AG09309 (cell line): ENCODE results near the gene NUMBL.

Experiments used
- DNase-seq: peaks from one replicate; pipeline ENCODE4 v3.0.0-alpha.2; 2010; ENCODE audit warnings: low read depth
- H3K4me3 ChIP-seq: 2 replicates; pipeline ENCODE4 v1.5.1; 2011; ENCODE audit warnings: mild to moderate bottlenecking, low read depth, low read length, moderate library complexity; ENCODE audit not compliant: control insufficient read depth
- TF ChIP-seq, protein P1 (sequence below): IDR thresholded peaks from 2 replicates; pipeline ENCODE4 v1.5.1; 2011; ENCODE audit warnings: mild to moderate bottlenecking, low read depth, low read length, inconsistent platforms; ENCODE audit not compliant: insufficient read depth, control insufficient read depth; ENCODE audit errors: missing control alignments

Gene NUMBL

DNA sequence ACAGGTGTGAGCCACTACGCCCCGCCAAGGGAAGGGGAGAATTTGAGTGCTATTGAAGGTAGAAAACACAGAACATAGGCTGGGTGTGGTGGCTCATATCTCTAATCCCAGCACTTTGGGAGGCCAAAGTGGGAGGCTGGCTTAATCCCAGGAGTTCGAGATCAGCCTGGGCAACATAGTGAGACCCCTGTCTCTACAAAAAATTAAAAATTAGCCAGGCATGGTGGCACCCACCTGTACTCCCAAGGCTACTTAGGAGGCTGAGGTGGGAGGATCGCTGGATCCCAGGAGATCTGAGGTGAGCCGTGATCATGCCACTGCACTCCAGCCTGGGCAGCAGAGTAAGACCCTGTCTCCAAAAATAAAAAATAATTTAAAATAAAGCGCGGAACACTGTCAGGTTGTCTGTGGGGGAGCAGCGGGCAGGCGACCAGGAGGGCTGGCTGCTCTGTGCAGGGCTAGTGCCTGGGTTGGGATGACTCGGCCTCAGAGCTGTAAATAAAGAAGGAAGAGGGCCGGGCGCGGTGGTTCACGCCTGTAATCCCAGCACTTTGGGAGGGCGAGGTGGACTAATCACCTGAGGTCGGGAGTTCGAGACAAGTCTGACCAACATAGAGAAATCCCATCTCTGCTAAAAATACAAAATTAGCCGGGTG, 48.3 kb downstream of the NUMBL start:
- TF ChIP-seq, protein P1, sequence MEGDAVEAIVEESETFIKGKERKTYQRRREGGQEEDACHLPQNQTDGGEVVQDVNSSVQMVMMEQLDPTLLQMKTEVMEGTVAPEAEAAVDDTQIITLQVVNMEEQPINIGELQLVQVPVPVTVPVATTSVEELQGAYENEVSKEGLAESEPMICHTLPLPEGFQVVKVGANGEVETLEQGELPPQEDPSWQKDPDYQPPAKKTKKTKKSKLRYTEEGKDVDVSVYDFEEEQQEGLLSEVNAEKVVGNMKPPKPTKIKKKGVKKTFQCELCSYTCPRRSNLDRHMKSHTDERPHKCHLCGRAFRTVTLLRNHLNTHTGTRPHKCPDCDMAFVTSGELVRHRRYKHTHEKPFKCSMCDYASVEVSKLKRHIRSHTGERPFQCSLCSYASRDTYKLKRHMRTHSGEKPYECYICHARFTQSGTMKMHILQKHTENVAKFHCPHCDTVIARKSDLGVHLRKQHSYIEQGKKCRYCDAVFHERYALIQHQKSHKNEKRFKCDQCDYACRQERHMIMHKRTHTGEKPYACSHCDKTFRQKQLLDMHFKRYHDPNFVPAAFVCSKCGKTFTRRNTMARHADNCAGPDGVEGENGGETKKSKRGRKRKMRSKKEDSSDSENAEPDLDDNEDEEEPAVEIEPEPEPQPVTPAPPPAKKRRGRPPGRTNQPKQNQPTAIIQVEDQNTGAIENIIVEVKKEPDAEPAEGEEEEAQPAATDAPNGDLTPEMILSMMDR, result no peak
- no peak for DNase-seq

GRCh38 chr19:40641281-40641680, 49.2 kb downstream of the NUMBL start:
- no peak for DNase-seq
- no peak overlapping the region for H3K4me3 ChIP-seq
- TF ChIP-seq, protein P1, result no peak

More for the DNA sequence above, 48.3 kb downstream of the NUMBL start:
- H3K4me3 ChIP-seq, result no peak overlapping the region

GRCh38 chr19:40640744-40641143, 49.7 kb downstream of the NUMBL start:
- no peak for DNase-seq
- TF ChIP-seq, protein P1, result no peak
- H3K4me3 ChIP-seq, result no peak overlapping the region

DNA sequence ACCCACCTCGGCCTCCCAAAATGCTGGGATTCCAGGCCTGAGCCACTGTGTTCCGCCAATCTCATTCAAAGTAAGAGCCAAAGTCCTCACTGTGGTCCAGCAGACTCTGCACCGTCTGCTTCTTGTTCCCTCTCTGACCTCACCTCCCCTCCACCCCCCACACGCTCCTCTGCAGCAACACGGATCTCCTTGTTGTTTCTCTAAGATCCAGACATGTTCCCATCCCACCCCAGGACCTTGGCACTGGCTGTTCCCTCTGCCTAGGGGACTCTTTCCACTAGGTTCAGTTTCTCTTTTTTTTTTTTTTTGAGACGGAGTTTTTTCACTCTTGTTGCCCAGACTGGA, 50.8 kb downstream of the NUMBL start:
- DNase-seq, result no peak
- TF ChIP-seq, protein P1, result no peak
- H3K4me3 ChIP-seq, result no peak overlapping the region

GRCh38 chr19:40638327-40638726, 52.1 kb downstream of the NUMBL start:
- no peak overlapping the region for H3K4me3 ChIP-seq
- DNase-seq, result no peak
- TF ChIP-seq, protein P1, result no peak

DNA sequence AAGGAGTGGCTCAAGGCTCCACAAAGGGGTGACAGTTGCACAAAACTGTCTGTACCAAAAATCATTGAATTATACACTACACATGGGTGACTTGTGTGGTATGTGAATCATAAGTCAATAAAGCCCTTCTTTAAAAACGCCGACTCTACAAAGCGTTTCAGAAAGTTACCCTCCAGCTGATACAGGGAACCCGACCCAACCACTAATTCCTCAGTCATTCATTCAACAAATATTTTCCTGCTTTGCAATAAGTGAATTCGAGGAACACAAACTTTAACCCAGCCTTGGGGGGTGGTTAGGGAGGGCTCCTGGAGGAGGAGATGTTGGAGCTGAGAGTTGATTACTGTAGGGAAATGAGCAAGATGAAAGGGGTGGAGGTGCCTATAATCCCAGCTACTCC, 57.2 kb downstream of the NUMBL start:
- TF ChIP-seq, protein P1, result no peak
- no peak overlapping the region for H3K4me3 ChIP-seq
- DNase-seq, result no peak
